Panc1 (cell line): ENCODE measurements around the gene TNIK. TPM values are rescaled to one million over a fixed set of nuclear protein-coding genes. Genes with fewer than 3 reads are reported as not detected.

Experiments used
- ATAC-seq: fragments of 200-7000 bp; cut with Tn5 transposase; 2 replicates; pipeline ENCODE4 v1.9.1; 2020; ENCODE audit warnings: mild to moderate bottlenecking, moderate library complexity
- BruUV-seq: library from RNA; stranded (reverse); fragments of 400-500 nt; replicated peaks from 2 replicates; lab custom pipeline; 2021; lab: Mats Ljungman, UMichigan
- CTCF ChIA-PET: fragments of 300-600 bp; sonication (Branson Sonifier 250); formaldehyde crosslinking; loops from one replicate; lab custom pipeline; 2022; ENCODE audit warnings: antibody characterized with exemption; lab: Charles Lee
- POLR2A ChIA-PET: fragments of 300-600 bp; sonication (Branson Sonifier 250); formaldehyde crosslinking; loops from one replicate; lab custom pipeline; 2022; ENCODE audit warnings: antibody characterized with exemption; lab: Charles Lee
- DNase-seq: peaks from one replicate; pipeline ENCODE4 v3.0.0-alpha.2; 2010; ENCODE audit warnings: low read depth, low spot score
- H3K27ac ChIP-seq: 2 replicates; pipeline ENCODE4 v1.5.1; 2011; ENCODE audit warnings: mild to moderate bottlenecking, low read length, inconsistent platforms
- H3K27me3 ChIP-seq: fragments of 200-500 bp; sonication (Bioruptor generic); 2 replicates; pipeline ENCODE4 v1.6.0; 2014; ENCODE audit warnings: low read length, inconsistent platforms; ENCODE audit not compliant: control insufficient read depth, insufficient read depth
- H3K36me3 ChIP-seq: fragments of 200-500 bp; sonication (Bioruptor generic); 2 replicates; pipeline ENCODE4 v1.5.1; 2014; ENCODE audit warnings: inconsistent platforms, mild to moderate bottlenecking, low read length, moderate library complexity; ENCODE audit not compliant: control insufficient read depth, insufficient read depth
- H3K4me1 ChIP-seq: 2 replicates; pipeline ENCODE4 v1.5.1; 2011; ENCODE audit warnings: inconsistent platforms, mild to moderate bottlenecking, low read length, moderate library complexity; ENCODE audit not compliant: control insufficient read depth, insufficient read depth
- H3K4me3 ChIP-seq, 2 experiments: 2 replicates each; pipeline ENCODE4 v1.5.1; 2011 to 2012; ENCODE audit warnings: low read depth in 2 of 2, low read length in 2 of 2, mild to moderate bottlenecking in 2 of 2, inconsistent platforms in 1 of 2, moderate library complexity in 1 of 2
- H3K9me3 ChIP-seq: fragments of 200-500 bp; sonication (Bioruptor generic); 2 replicates; pipeline ENCODE4 v1.5.1; 2014; ENCODE audit warnings: low read depth, mild to moderate bottlenecking, inconsistent platforms, low read length, moderate library complexity; ENCODE audit not compliant: control insufficient read depth, insufficient read depth
- POLR2AphosphoS5 ChIP-seq: IDR thresholded peaks from 2 replicates; pipeline ENCODE4 v1.6.1; 2012; ENCODE audit warnings: mild to moderate bottlenecking, low read depth, low read length, moderate library complexity
- SIN3A ChIP-seq: IDR thresholded peaks from 2 replicates; pipeline ENCODE4 v1.6.1; 2012; ENCODE audit warnings: low read depth, mild to moderate bottlenecking, low read length, moderate library complexity, borderline replicate concordance; ENCODE audit not compliant: insufficient read depth
- TCF7L2 ChIP-seq: IDR thresholded peaks from 2 replicates; pipeline ENCODE4 v1.6.1; 2011; ENCODE audit warnings: mild to moderate bottlenecking, low read depth, low read length, inconsistent platforms
- in situ Hi-C: cut with HindIII; loops from 2 replicates; pipeline ENCODE4 v1.10.0; 2016; ENCODE audit warnings: low sequenced_read_pairs, low pct_unique_long_range_greater_than_20kb
- intact Hi-C: fragments of 100-400 bp; cut with micrococcal nuclease; formaldehyde crosslinking; loops from one replicate; pipeline ENCODE4 v1.10.0; 2022; ENCODE audit not compliant: unreplicated experiment
- total RNA-seq: library from RNA; stranded (reverse); gene quantifications from one replicate; pipeline ENCODE4 v1.2.1, GENCODE V29; 2021; ENCODE audit not compliant: unreplicated experiment
- TF ChIP-seq, protein P1 (sequence below), 2 experiments: IDR thresholded peaks; 2 replicates each; pipeline ENCODE4 v1.6.1; 2011 to 2012; ENCODE audit warnings: low read depth in 2 of 2, control low read depth in 1 of 2, low read length in 1 of 2, mild to moderate bottlenecking in 1 of 2, moderate library complexity in 1 of 2; ENCODE audit not compliant: insufficient read depth in 1 of 2
- TF ChIP-seq, protein P2 (sequence below): fragments of 450-650 bp; IDR thresholded peaks from 2 replicates; pipeline ENCODE4 v1.5.1; 2017; ENCODE audit warnings: mild to moderate bottlenecking

TNIK gene
- total RNA-seq, 1 experiment from 2014 or later, result 1.9 TPM

DNA sequence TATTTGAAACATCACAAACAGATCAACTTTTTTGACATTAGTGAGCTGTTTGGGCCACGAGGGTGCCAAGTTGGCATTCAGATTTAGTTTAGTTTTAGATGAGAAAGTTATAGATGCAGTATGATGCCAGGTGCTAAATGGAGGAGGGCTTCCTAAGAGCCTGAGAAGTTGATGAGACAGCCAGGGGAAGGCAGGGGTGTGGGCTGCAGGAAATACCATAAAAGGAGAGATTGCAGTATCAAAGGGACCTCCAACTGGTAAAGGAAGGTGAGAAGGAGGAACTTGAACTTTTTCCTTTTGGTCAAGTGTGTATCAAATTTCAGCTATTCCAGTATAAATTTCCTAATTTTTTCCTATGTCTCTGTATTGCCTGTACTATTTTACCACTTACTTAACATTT is 2.0 kb upstream of the TNIK start:
- peaks cover 32% of the 10 kb centered on the region for H3K27me3 ChIP-seq
- H3K4me1 ChIP-seq, result peaks cover 17% of the 10 kb centered on the region
- no peak for ATAC-seq
- peaks cover 6% of the 10 kb centered on the region; the same call in 1 of the 2 replicates for H3K36me3 ChIP-seq
- H3K9me3 ChIP-seq, result no peaks in the 10 kb centered on the region
- ChIA-PET POLR2A (no interaction called here), CTCF (no interaction called here)
- H3K27ac ChIP-seq, result no peak overlapping the region
- H3K4me3 ChIP-seq, result no peak overlapping the region
- no peak for DNase-seq
- TF ChIP-seq TCF7L2 (no peak), SIN3A (no peak), POLR2AphosphoS5 (no peak)
- TF ChIP-seq, protein P1, sequence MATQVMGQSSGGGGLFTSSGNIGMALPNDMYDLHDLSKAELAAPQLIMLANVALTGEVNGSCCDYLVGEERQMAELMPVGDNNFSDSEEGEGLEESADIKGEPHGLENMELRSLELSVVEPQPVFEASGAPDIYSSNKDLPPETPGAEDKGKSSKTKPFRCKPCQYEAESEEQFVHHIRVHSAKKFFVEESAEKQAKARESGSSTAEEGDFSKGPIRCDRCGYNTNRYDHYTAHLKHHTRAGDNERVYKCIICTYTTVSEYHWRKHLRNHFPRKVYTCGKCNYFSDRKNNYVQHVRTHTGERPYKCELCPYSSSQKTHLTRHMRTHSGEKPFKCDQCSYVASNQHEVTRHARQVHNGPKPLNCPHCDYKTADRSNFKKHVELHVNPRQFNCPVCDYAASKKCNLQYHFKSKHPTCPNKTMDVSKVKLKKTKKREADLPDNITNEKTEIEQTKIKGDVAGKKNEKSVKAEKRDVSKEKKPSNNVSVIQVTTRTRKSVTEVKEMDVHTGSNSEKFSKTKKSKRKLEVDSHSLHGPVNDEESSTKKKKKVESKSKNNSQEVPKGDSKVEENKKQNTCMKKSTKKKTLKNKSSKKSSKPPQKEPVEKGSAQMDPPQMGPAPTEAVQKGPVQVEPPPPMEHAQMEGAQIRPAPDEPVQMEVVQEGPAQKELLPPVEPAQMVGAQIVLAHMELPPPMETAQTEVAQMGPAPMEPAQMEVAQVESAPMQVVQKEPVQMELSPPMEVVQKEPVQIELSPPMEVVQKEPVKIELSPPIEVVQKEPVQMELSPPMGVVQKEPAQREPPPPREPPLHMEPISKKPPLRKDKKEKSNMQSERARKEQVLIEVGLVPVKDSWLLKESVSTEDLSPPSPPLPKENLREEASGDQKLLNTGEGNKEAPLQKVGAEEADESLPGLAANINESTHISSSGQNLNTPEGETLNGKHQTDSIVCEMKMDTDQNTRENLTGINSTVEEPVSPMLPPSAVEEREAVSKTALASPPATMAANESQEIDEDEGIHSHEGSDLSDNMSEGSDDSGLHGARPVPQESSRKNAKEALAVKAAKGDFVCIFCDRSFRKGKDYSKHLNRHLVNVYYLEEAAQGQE (IDR thresholded peaks at IDR 0.05; ENCODE audit: insufficient read depth in 1 of 2, low read depth in 2 of 2, low read length in 1 of 2), result no peak
- TF ChIP-seq, protein P2, sequence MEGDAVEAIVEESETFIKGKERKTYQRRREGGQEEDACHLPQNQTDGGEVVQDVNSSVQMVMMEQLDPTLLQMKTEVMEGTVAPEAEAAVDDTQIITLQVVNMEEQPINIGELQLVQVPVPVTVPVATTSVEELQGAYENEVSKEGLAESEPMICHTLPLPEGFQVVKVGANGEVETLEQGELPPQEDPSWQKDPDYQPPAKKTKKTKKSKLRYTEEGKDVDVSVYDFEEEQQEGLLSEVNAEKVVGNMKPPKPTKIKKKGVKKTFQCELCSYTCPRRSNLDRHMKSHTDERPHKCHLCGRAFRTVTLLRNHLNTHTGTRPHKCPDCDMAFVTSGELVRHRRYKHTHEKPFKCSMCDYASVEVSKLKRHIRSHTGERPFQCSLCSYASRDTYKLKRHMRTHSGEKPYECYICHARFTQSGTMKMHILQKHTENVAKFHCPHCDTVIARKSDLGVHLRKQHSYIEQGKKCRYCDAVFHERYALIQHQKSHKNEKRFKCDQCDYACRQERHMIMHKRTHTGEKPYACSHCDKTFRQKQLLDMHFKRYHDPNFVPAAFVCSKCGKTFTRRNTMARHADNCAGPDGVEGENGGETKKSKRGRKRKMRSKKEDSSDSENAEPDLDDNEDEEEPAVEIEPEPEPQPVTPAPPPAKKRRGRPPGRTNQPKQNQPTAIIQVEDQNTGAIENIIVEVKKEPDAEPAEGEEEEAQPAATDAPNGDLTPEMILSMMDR, result no peak
- no TSS peak for BruUV-seq
- intact Hi-C loops (no loop called here), in situ Hi-C loops (no loop called here)

DNA sequence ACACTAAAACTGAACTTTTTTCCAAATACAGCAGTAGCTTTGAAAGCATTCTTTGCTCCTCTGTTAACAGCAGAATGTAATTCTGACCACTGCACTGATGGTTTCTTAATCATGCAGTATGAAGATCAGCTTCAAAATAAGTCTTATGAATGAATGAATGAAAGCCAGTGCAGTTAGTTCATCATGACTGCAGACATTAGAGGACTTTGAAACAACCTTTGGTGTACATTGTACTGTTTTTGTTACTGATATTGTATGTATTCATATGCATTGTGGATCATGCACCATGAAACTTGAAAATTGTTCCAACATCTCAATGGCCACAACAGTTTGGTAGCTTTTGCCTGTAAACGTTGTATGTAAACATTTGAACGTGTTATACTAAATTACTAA is 1.3 kb upstream of the TNIK start:
- TF ChIP-seq, protein P1 (IDR thresholded peaks at IDR 0.05; ENCODE audit: insufficient read depth in 1 of 2, low read depth in 2 of 2, low read length in 1 of 2), result no peak
- TF ChIP-seq, protein P2, result no peak
- TF ChIP-seq TCF7L2 (no peak), POLR2AphosphoS5 (no peak), SIN3A (no peak)
- Histone ChIP-seq H3K9me3 (no peaks in the 10 kb centered on the region), H3K36me3 (peaks cover 6% of the 10 kb centered on the region; the same call in 1 of the 2 replicates), H3K4me3 (peak overlapping the region; percentile 59 to 84), H3K4me1 (peaks cover 17% of the 10 kb centered on the region), H3K27ac (no peak overlapping the region), H3K27me3 (peaks cover 32% of the 10 kb centered on the region)
- DNase-seq, result no peak
- BruUV-seq, result no TSS peak
- in situ Hi-C loops (no loop called here), intact Hi-C loops (no loop called here)
- no peak for ATAC-seq
- ChIA-PET CTCF (no interaction called here), POLR2A (interaction anchor here (0.6 kb wide), 1 partner anchor 147 kb away, joined by 3 read pairs; no protein-coding TSS in a partner anchor)
